ENCODE measurements around the gene JPH3. TPM values are rescaled to one million over a fixed set of nuclear protein-coding genes. Genes with fewer than 3 reads are reported as not detected.

JPH3 gene
- total and polyA plus RNA-seq, 10 of the 15 experiments (the other 5 are each of a cell fraction or from before 2014, with no cell fraction given) = 0.05 TPM; not detected in 9

- TF ChIP-seq, protein P1, sequence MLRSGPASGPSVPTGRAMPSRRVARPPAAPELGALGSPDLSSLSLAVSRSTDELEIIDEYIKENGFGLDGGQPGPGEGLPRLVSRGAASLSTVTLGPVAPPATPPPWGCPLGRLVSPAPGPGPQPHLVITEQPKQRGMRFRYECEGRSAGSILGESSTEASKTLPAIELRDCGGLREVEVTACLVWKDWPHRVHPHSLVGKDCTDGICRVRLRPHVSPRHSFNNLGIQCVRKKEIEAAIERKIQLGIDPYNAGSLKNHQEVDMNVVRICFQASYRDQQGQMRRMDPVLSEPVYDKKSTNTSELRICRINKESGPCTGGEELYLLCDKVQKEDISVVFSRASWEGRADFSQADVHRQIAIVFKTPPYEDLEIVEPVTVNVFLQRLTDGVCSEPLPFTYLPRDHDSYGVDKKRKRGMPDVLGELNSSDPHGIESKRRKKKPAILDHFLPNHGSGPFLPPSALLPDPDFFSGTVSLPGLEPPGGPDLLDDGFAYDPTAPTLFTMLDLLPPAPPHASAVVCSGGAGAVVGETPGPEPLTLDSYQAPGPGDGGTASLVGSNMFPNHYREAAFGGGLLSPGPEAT (IDR thresholded peaks at IDR 0.05; ENCODE audit: low read depth) = no peak
- TF ChIP-seq SUPT20H (IDR thresholded peaks at IDR 0.05; ENCODE audit: borderline replicate concordance, control insufficient read depth, low read depth, low read length) = no peak
- TF ChIP-seq, protein P2, sequence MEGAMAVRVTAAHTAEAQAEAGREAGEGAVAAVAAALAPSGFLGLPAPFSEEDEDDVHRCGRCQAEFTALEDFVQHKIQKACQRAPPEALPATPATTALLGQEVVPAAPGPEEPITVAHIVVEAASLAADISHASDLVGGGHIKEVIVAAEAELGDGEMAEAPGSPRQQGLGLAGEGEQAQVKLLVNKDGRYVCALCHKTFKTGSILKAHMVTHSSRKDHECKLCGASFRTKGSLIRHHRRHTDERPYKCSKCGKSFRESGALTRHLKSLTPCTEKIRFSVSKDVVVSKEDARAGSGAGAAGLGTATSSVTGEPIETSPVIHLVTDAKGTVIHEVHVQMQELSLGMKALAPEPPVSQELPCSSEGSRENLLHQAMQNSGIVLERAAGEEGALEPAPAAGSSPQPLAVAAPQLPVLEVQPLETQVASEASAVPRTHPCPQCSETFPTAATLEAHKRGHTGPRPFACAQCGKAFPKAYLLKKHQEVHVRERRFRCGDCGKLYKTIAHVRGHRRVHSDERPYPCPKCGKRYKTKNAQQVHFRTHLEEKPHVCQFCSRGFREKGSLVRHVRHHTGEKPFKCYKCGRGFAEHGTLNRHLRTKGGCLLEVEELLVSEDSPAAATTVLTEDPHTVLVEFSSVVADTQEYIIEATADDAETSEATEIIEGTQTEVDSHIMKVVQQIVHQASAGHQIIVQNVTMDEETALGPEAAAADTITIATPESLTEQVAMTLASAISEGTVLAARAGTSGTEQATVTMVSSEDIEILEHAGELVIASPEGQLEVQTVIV (IDR thresholded peaks at IDR 0.05; ENCODE audit: borderline replicate concordance, partially characterized antibody) = no peak
Observed at GRCh38 chr16:87690911-87691685, 88.8 kb downstream of the JPH3 start (continued).

GRCh38 chr16:87691686-87692079 lies 89.4 kb downstream of the JPH3 start:
- Histone ChIP-seq H3K4me3 (no peak overlapping the region), H3K36me3 (ENCODE audit: control insufficient read depth in 2 of 2, insufficient read depth in 2 of 2, low read length in 1 of 2) (peaks cover 6 to 7% of the 10 kb centered on the region in 2 experiments; a peak in 3 of 4 replicates), H3K4me1 (ENCODE audit: control insufficient read depth, insufficient read depth, low read length) (no peaks in the 10 kb centered on the region), H3K9me3 (replicated peaks; ENCODE audit: control insufficient read depth, insufficient read depth, low read length) (no peaks in the 10 kb centered on the region), H4K20me1 (ENCODE audit: control insufficient read depth, insufficient read depth) (no peaks in the 10 kb centered on the region), H3K27ac (ENCODE audit: control insufficient read depth, insufficient read depth) (no peak overlapping the region), H3K4me2 (ENCODE audit: control insufficient read depth, insufficient read depth) (no peak overlapping the region), H3K27me3 (replicated peaks in 1 of 2; ENCODE audit: control insufficient read depth in 2 of 2, insufficient read depth in 2 of 2, low read length in 1 of 2) (no peaks in the 10 kb centered on the region), H3K79me2 (ENCODE audit: control insufficient read depth, insufficient read depth, low read length) (no peaks in the 10 kb centered on the region), H2AFZ (ENCODE audit: control insufficient read depth, low read depth, low read length) (no peak overlapping the region), H3K9ac (ENCODE audit: control insufficient read depth, insufficient read depth, low read length) (no peak overlapping the region)
- ChIA-PET RAD21 (ENCODE audit: unreplicated experiment) (no interaction called here), CTCF (no interaction called here), SMC1A (ENCODE audit: uncharacterized antibody, unreplicated experiment) (no interaction called here), POLR2A (no interaction called here)
- no peak for DNase-seq (ENCODE audit: low read depth, low spot score)
- intact Hi-C loops (cut with micrococcal nuclease; ENCODE audit: unreplicated experiment) = no loop called here
- FAIRE-seq = no peak
- no peak for ATAC-seq
- WGBS (ENCODE audit: insufficient coverage, insufficient replicate concordance, low lambda C conversion rate, missing lambda C conversion rate) = 76% methylated on average over 14 of the region's 14 CpGs
- TF ChIP-seq NFYA (IDR thresholded peaks at IDR 0.05; ENCODE audit: borderline replicate concordance, low read depth, low read length) = no peak
- TF ChIP-seq ZBTB33 (IDR thresholded peaks at IDR 0.05) = no peak
- BruUV-seq (replicated peaks) = no TSS peak
- in situ Hi-C loops (cut with MboI) = no loop called here

Data from GM12878 (cell line).